H4 (cell line): ENCODE results near the gene UBN2. TPM values are rescaled to one million over a fixed set of nuclear protein-coding genes. Genes with fewer than 3 reads are reported as not detected.
A peak's percentile ranks its signal among the peaks of the same experiment; 100 is the strongest.
"Not testable (repeated sequence)": the region's sequence is repeated elsewhere in the genome, so short reads cannot be mapped to it uniquely, and the experiment has no call there.

Source experiments
- DNase-seq: peaks from one replicate; pipeline ENCODE4 v3.0.0-alpha.2; 2015; ENCODE audit warnings: low spot score
- total RNA-seq: library from RNA; depleted of rRNA; stranded (reverse); fragments of >200 nt; shearing (Covaris generic); gene quantifications from 2 replicates; pipeline ENCODE4 v1.2.3, GENCODE V29; 2014; rRNA removed

The UBN2 gene
- 2.3 and 3.3 TPM in 2 replicates for total RNA-seq

- peak; percentile 97 for DNase-seq
Measured at GRCh38 chr7:139230774-139231512, at the start of gene UBN2. TSS of gene UBN2 (plus strand) at chr7:139231237. CDS start at chr7:139231485, 248 bp downstream.

GRCh38 chr7:139181404-139181803 lies 49.6 kb upstream of the UBN2 start:
- DNase-seq: no peak

- no peak for DNase-seq
Measured at GRCh38 chr7:139182363-139182762, 48.7 kb upstream of the UBN2 start.

GRCh38 chr7:139183251-139183650 lies 47.8 kb upstream of the UBN2 start:
- no peak for DNase-seq

GRCh38 chr7:139183878-139184338 lies 47.1 kb upstream of the UBN2 start:
- no peak for DNase-seq

GRCh38 chr7:139186146-139186545 lies 44.9 kb upstream of the UBN2 start:
- DNase-seq: no peak

- DNase-seq: no peak
Measured at GRCh38 chr7:139189357-139189756, 41.7 kb upstream of the UBN2 start.

- DNase-seq: no peak
Measured at GRCh38 chr7:139192014-139192706, 38.9 kb upstream of the UBN2 start.

GRCh38 chr7:139200382-139200781 lies 30.7 kb upstream of the UBN2 start:
- no peak for DNase-seq

GRCh38 chr7:139203992-139204391 lies 27.0 kb upstream of the UBN2 start:
- peak; percentile 16 for DNase-seq

- no peak for DNase-seq
Measured at GRCh38 chr7:139205843-139206242, 25.2 kb upstream of the UBN2 start.

- no peak for DNase-seq
Measured at GRCh38 chr7:139212133-139212532, 18.9 kb upstream of the UBN2 start.

- DNase-seq: not testable (repeated sequence)
Measured at GRCh38 chr7:139213489-139213888, 17.5 kb upstream of the UBN2 start.

GRCh38 chr7:139218173-139218572 lies 12.9 kb upstream of the UBN2 start:
- DNase-seq: no peak

GRCh38 chr7:139224219-139224618 lies 6.8 kb upstream of the UBN2 start:
- DNase-seq: no peak

- DNase-seq: not testable (repeated sequence)
Measured at GRCh38 chr7:139224836-139225235, 6.2 kb upstream of the UBN2 start.

- not testable (repeated sequence) for DNase-seq
Measured at GRCh38 chr7:139225286-139226157, 5.5 kb upstream of the UBN2 start.

GRCh38 chr7:139226158-139226515 lies 4.9 kb upstream of the UBN2 start:
- not testable (repeated sequence) for DNase-seq

GRCh38 chr7:139226988-139227488 lies 4.0 kb upstream of the UBN2 start:
- DNase-seq: not testable (repeated sequence)

- DNase-seq: no peak
Measured at GRCh38 chr7:139230023-139230422, 1.0 kb upstream of the UBN2 start.

- DNase-seq: no peak
Measured at GRCh38 chr7:139230484-139230773, 608 bp upstream of the UBN2 start.
